Keratinocyte (primary cell): ENCODE results near the gene CACNB4. TPM values are rescaled to one million over a fixed set of nuclear protein-coding genes. Genes with fewer than 3 reads are reported as not detected.

Source experiments
- DNase-seq: peaks from one replicate; pipeline ENCODE4 v3.0.0-alpha.2; 2011; ENCODE audit warnings: low read depth, missing footprints, low spot score
- FAIRE-seq: peaks from 2 replicates; lab custom pipeline; 2011; peaks lifted over from hg19 to GRCh38; lab: Jason Lieb, UNC
- H2AFZ ChIP-seq: 2 replicates; pipeline ENCODE4 v1.6.0; 2012; ENCODE audit warnings: low read length, control low read depth, inconsistent platforms; ENCODE audit not compliant: control insufficient read depth
- H3K27ac ChIP-seq: 2 replicates; pipeline ENCODE4 v1.5.1; 2011; ENCODE audit warnings: low read length; ENCODE audit not compliant: control insufficient read depth, insufficient read depth
- H3K27me3 ChIP-seq: 3 replicates; pipeline ENCODE4 v1.6.0; 2011; ENCODE audit warnings: low read length; ENCODE audit not compliant: control insufficient read depth, insufficient read depth; ENCODE audit errors: extremely low read depth
- H3K36me3 ChIP-seq, 2 experiments: 2 replicates in 1 of 2; 3 replicates in 1 of 2; pipeline ENCODE4 v1.5.1; 2011; ENCODE audit warnings: low read length in 2 of 2, mild to moderate bottlenecking in 1 of 2; ENCODE audit not compliant: control insufficient read depth in 2 of 2, insufficient read depth in 2 of 2; ENCODE audit errors: extremely low read depth in 1 of 2
- H3K4me1 ChIP-seq: 3 replicates; pipeline ENCODE4 v1.5.1; 2011; ENCODE audit warnings: low read length; ENCODE audit not compliant: control insufficient read depth, insufficient read depth; ENCODE audit errors: extremely low read depth
- H3K4me2 ChIP-seq: 3 replicates; pipeline ENCODE4 v1.6.0; 2011; ENCODE audit warnings: low read depth, low read length; ENCODE audit not compliant: control insufficient read depth, insufficient read depth; ENCODE audit errors: extremely low read depth
- H3K4me3 ChIP-seq, 3 experiments: fragments of 200-600 bp in 1 of 3; sonication (generic) in 1 of 3; 2 replicates in 2 of 3; 3 replicates in 1 of 3; pipeline ENCODE4 v1.5.1; 2011 to 2016; ENCODE audit warnings: low read length in 3 of 3, mild to moderate bottlenecking in 3 of 3, control low read depth in 2 of 3, inconsistent platforms in 1 of 3, low read depth in 1 of 3, mixed read lengths in 1 of 3, mixed run types in 1 of 3, moderate library complexity in 1 of 3; ENCODE audit not compliant: control insufficient read depth in 2 of 3, insufficient read depth in 2 of 3; ENCODE audit errors: extremely low read depth in 1 of 3
- H3K79me2 ChIP-seq: 2 replicates; pipeline ENCODE4 v1.6.0; 2012; ENCODE audit warnings: low read length; ENCODE audit not compliant: control insufficient read depth, insufficient read depth
- H3K9ac ChIP-seq: 3 replicates; pipeline ENCODE4 v1.6.0; 2011; ENCODE audit warnings: low read length; ENCODE audit not compliant: control insufficient read depth, insufficient read depth; ENCODE audit errors: extremely low read depth
- H3K9me1 ChIP-seq: 3 replicates; pipeline ENCODE4 v1.6.0; 2011; ENCODE audit warnings: low read length; ENCODE audit not compliant: control insufficient read depth, insufficient read depth; ENCODE audit errors: extremely low read depth
- H3K9me3 ChIP-seq: 2 replicates; pipeline ENCODE4 v1.5.1; 2012; ENCODE audit warnings: low read depth, low read length; ENCODE audit not compliant: control insufficient read depth
- H4K20me1 ChIP-seq: 3 replicates; pipeline ENCODE4 v1.6.0; 2011; ENCODE audit warnings: low read length; ENCODE audit not compliant: control insufficient read depth, insufficient read depth; ENCODE audit errors: extremely low read depth
- CTCF ChIP-seq, 3 experiments: IDR thresholded peaks in 1 of 3; conservative IDR thresholded peaks in 1 of 3; optimal IDR thresholded peaks in 1 of 3; 2 replicates in 2 of 3; 3 replicates in 1 of 3; pipeline versions ENCODE3 to v1.5.1; 2011; ENCODE audit warnings: low read length in 3 of 3, mild to moderate bottlenecking in 3 of 3, moderate library complexity in 2 of 3, control low read depth in 1 of 3, inconsistent platforms in 1 of 3; ENCODE audit not compliant: insufficient read depth in 2 of 3; ENCODE audit errors: extremely low read depth in 1 of 3
- EZH2 ChIP-seq: IDR thresholded peaks from one replicate; pipeline ENCODE4 v1.6.1; 2012; ENCODE audit warnings: inconsistent platforms, mild to moderate bottlenecking, low read length, moderate library complexity
- dilution Hi-C: fragments of 300-500 bp; cut with MboI; formaldehyde crosslinking; loops from one replicate; pipeline ENCODE4 v1.7.0; 2020; ENCODE audit warnings: low sequenced_read_pairs; ENCODE audit not compliant: extremely low pct_ligation_motif_present
- polyA plus RNA-seq, 5 experiments: library from polyadenylated mRNA; depleted of rRNA in 3 of 5; stranded (reverse) in 3 of 5; stranded (forward) in 1 of 5; unstranded in 1 of 5; fragments of >200 nt; gene quantifications; 1 replicate in 1 of 5; 2 replicates in 3 of 5; 3 replicates in 1 of 5; pipeline versions ENCODE4 v1.2.1 to v1.2.3, GENCODE V29; 2011 to 2012; ENCODE audit warnings: missing spikeins in 2 of 5, low read depth in 1 of 5, low replicate concordance in 1 of 5

CACNB4 gene
- polyA plus RNA-seq, 1 donor (not counting 4 experiments of a cell fraction or from before 2014, with no cell fraction given), result 0.30 TPM

GRCh38 chr2:151843691-151844061 is 255.2 kb downstream of the CACNB4 start:
- DNase-seq (no peak), FAIRE-seq (no peak)
- no peaks in the 10 kb centered on the region for H3K9me3 ChIP-seq
- H3K4me3 ChIP-seq, result no peak overlapping the region
- no peak overlapping the region for H3K4me2 ChIP-seq
- H3K9me1 ChIP-seq, result no peaks in the 10 kb centered on the region
- H3K9ac ChIP-seq, result no peak overlapping the region
- H3K4me1 ChIP-seq, result no peaks in the 10 kb centered on the region
- H2AFZ ChIP-seq, result no peak overlapping the region
- dilution Hi-C loops, result no loop called here
- H3K79me2 ChIP-seq, result no peaks in the 10 kb centered on the region
- H4K20me1 ChIP-seq, result no peaks in the 10 kb centered on the region
- TF ChIP-seq EZH2 (no peak), CTCF (optimal IDR thresholded peaks at IDR 0.05 in 1 of 3, IDR thresholded peaks at IDR 0.05 in 1 of 3, conservative IDR thresholded peaks at IDR 0.05 in 1 of 3; ENCODE audit: extremely low read depth in 1 of 3, insufficient read depth in 2 of 3, low read length in 3 of 3) (no peak)
- no peaks in the 10 kb centered on the region for H3K36me3 ChIP-seq
- H3K27me3 ChIP-seq, result no peaks in the 10 kb centered on the region
- no peak overlapping the region for H3K27ac ChIP-seq

GRCh38 chr2:151842830-151843690 is 255.8 kb downstream of the CACNB4 start:
- no peaks in the 10 kb centered on the region for H3K9me1 ChIP-seq
- no peak overlapping the region for H2AFZ ChIP-seq
- no peak overlapping the region for H3K9ac ChIP-seq
- H4K20me1 ChIP-seq, result no peaks in the 10 kb centered on the region
- no peaks in the 10 kb centered on the region for H3K27me3 ChIP-seq
- no peak overlapping the region for H3K27ac ChIP-seq
- no peaks in the 10 kb centered on the region for H3K9me3 ChIP-seq
- no peak overlapping the region for H3K4me3 ChIP-seq
- no peaks in the 10 kb centered on the region for H3K79me2 ChIP-seq
- no peaks in the 10 kb centered on the region for H3K4me1 ChIP-seq
- FAIRE-seq (no peak), DNase-seq (no peak)
- no peak overlapping the region for H3K4me2 ChIP-seq
- no peaks in the 10 kb centered on the region for H3K36me3 ChIP-seq
- no peak for TF ChIP-seq CTCF (optimal IDR thresholded peaks at IDR 0.05 in 1 of 3, IDR thresholded peaks at IDR 0.05 in 1 of 3, conservative IDR thresholded peaks at IDR 0.05 in 1 of 3; ENCODE audit: extremely low read depth in 1 of 3, insufficient read depth in 2 of 3, low read length in 3 of 3)
- no peak for TF ChIP-seq EZH2
- dilution Hi-C loops, result no loop called here
